H1 (cell line): Measurements from ENCODE around the gene GNL2. TPM values are rescaled to one million over a fixed set of nuclear protein-coding genes. Genes with fewer than 3 reads are reported as not detected.

ENCODE experiments used
- CTCF ChIA-PET: fragments of 300-600 bp; sonication (Branson Sonifier 250); formaldehyde crosslinking; loops from one replicate; lab custom pipeline; 2021; ENCODE audit not compliant: partially characterized antibody; lab: Charles Lee
- POLR2A ChIA-PET: fragments of 300-600 bp; sonication (Branson Sonifier 250); formaldehyde crosslinking; loops from one replicate; lab custom pipeline; 2021; ENCODE audit warnings: inconsistent platforms; ENCODE audit not compliant: partially characterized antibody; lab: Charles Lee
- DNase-seq, 2 experiments: peaks; one replicate each; pipeline versions ENCODE4 v3.0.0 to v3.0.0-alpha.2; 2010 to 2022; ENCODE audit warnings: low spot score in 2 of 2, low read depth in 1 of 2, mixed read lengths in 1 of 2
- FAIRE-seq: peaks from 2 replicates; lab custom pipeline; 2011; peaks lifted over from hg19 to GRCh38; lab: Jason Lieb, UNC
- H2AFZ ChIP-seq: 2 replicates; pipeline ENCODE4 v1.8.1; 2012; ENCODE audit warnings: low read length, inconsistent platforms
- H2AK5ac ChIP-seq: 2 replicates; pipeline ENCODE4 v1.6.1; 2013; ENCODE audit warnings: low read depth, low read length
- H2BK120ac ChIP-seq: replicated peaks from 2 replicates; pipeline ENCODE3; 2013; ENCODE audit warnings: low read depth, low read length, inconsistent platforms
- H2BK12ac ChIP-seq: 2 replicates; pipeline ENCODE4 v1.6.1; 2013; ENCODE audit warnings: low read depth, low read length
- H2BK15ac ChIP-seq: 2 replicates; pipeline ENCODE4 v1.6.1; 2013; ENCODE audit warnings: low read length
- H2BK20ac ChIP-seq: 2 replicates; pipeline ENCODE4 v1.6.1; 2013; ENCODE audit warnings: low read length
- H2BK5ac ChIP-seq: 2 replicates; pipeline ENCODE4 v1.6.1; 2013; ENCODE audit warnings: low read depth, low read length
- H3K14ac ChIP-seq: 2 replicates; pipeline ENCODE4 v1.6.1; 2013; ENCODE audit warnings: inconsistent platforms; ENCODE audit not compliant: insufficient read length
- H3K18ac ChIP-seq: 2 replicates; pipeline ENCODE4 v1.6.1; 2013; ENCODE audit warnings: low read length; ENCODE audit errors: extremely low read depth
- H3K23ac ChIP-seq: 2 replicates; pipeline ENCODE4 v1.6.1; 2013; ENCODE audit warnings: inconsistent platforms; ENCODE audit not compliant: insufficient read length
- H3K23me2 ChIP-seq: 2 replicates; pipeline ENCODE4 v1.6.1; 2013; ENCODE audit warnings: low read depth, low read length
- H3K27ac ChIP-seq: 2 replicates; pipeline ENCODE4 v1.6.1; 2011; ENCODE audit warnings: low read depth, low read length, inconsistent platforms
- H3K27me3 ChIP-seq, 4 experiments: replicated peaks in 1 of 4; 1 replicate in 1 of 4; 2 replicates in 3 of 4; pipeline versions ENCODE4 v1.6.1 to v1.8.1; 2011 to 2013; ENCODE audit warnings: low read length in 3 of 4, mild to moderate bottlenecking in 3 of 4, inconsistent platforms in 2 of 4, mixed read lengths in 2 of 4, moderate library complexity in 1 of 4; ENCODE audit not compliant: control insufficient read depth in 3 of 4, insufficient read depth in 3 of 4; ENCODE audit errors: extremely low read depth in 1 of 4
- H3K36me3 ChIP-seq, 4 experiments: 2 replicates each; pipeline versions ENCODE4 v1.6.1 to v1.8.1; 2011 to 2013; ENCODE audit warnings: mild to moderate bottlenecking in 4 of 4, low read length in 3 of 4, moderate library complexity in 2 of 4, control low read depth in 1 of 4, inconsistent platforms in 1 of 4; ENCODE audit not compliant: insufficient read depth in 4 of 4, control insufficient read depth in 2 of 4
- H3K4ac ChIP-seq: replicated peaks from 2 replicates; pipeline ENCODE3; 2013; ENCODE audit warnings: low read length, low read depth, mixed read lengths, inconsistent platforms; ENCODE audit not compliant: insufficient read length
- H3K4me1 ChIP-seq, 4 experiments: replicated peaks in 1 of 4; 1 replicate in 1 of 4; 2 replicates in 3 of 4; pipeline versions ENCODE4 v1.6.1 to v1.8.1; 2011 to 2013; ENCODE audit warnings: low read length in 3 of 4, inconsistent platforms in 2 of 4, mixed read lengths in 1 of 4; ENCODE audit not compliant: insufficient read depth in 4 of 4, control insufficient read depth in 3 of 4
- H3K4me2 ChIP-seq, 2 experiments: 2 replicates each; pipeline versions ENCODE4 v1.6.1 to v1.8.1; 2011 to 2013; ENCODE audit warnings: low read depth in 2 of 2, low read length in 2 of 2, control low read depth in 1 of 2, inconsistent platforms in 1 of 2, mild to moderate bottlenecking in 1 of 2; ENCODE audit not compliant: insufficient read depth in 1 of 2
- H3K4me3 ChIP-seq, 4 experiments: fragments of 200-600, 300-600 bp in 1 of 4; sonication (generic), shearing (Covaris generic), sonication (Bioruptor Twin) in 1 of 4; 2 replicates each; pipeline versions ENCODE4 v1.5.1 to v1.8.1; 2011 to 2016; ENCODE audit warnings: low read length in 4 of 4, low read depth in 3 of 4, control low read depth in 2 of 4, inconsistent platforms in 2 of 4, mild to moderate bottlenecking in 2 of 4, mixed read lengths in 1 of 4, moderate library complexity in 1 of 4; ENCODE audit not compliant: insufficient read depth in 2 of 4; ENCODE audit errors: extremely low read depth in 1 of 4
- H3K56ac ChIP-seq: replicated peaks from 2 replicates; pipeline ENCODE3; 2013; ENCODE audit warnings: low read depth, mild to moderate bottlenecking, mixed read lengths, low read length, inconsistent platforms; ENCODE audit not compliant: insufficient read length
- H3K79me1 ChIP-seq: 2 replicates; pipeline ENCODE4 v1.6.1; 2013; ENCODE audit warnings: low read depth, low read length, control low read depth
- H3K79me2 ChIP-seq, 2 experiments: 2 replicates each; pipeline versions ENCODE4 v1.6.1 to v1.8.1; 2012 to 2013; ENCODE audit warnings: low read length in 2 of 2, mild to moderate bottlenecking in 2 of 2, inconsistent platforms in 1 of 2; ENCODE audit not compliant: insufficient read depth in 2 of 2, control insufficient read depth in 1 of 2
- H3K9ac ChIP-seq, 4 experiments: replicated peaks in 1 of 4; 1 replicate in 1 of 4; 2 replicates in 3 of 4; pipeline versions ENCODE4 v1.6.1 to v1.8.1; 2011 to 2013; ENCODE audit warnings: low read depth in 3 of 4, low read length in 3 of 4, control low read depth in 2 of 4, mild to moderate bottlenecking in 2 of 4, moderate library complexity in 2 of 4, inconsistent platforms in 1 of 4; ENCODE audit errors: extremely low read depth in 1 of 4
- H3K9me3 ChIP-seq, 2 experiments: 2 replicates each; pipeline versions ENCODE4 v1.6.1 to v1.8.1; 2012 to 2013; ENCODE audit warnings: mild to moderate bottlenecking in 2 of 2, moderate library complexity in 2 of 2, control low read depth in 1 of 2, inconsistent platforms in 1 of 2, low read depth in 1 of 2, low read length in 1 of 2, mixed read lengths in 1 of 2; ENCODE audit not compliant: insufficient read depth in 2 of 2
- H4K20me1 ChIP-seq, 2 experiments: replicated peaks in 1 of 2; 2 replicates each; pipeline versions ENCODE3 to v1.8.1; 2011 to 2013; ENCODE audit warnings: inconsistent platforms in 2 of 2, low read length in 2 of 2, mild to moderate bottlenecking in 1 of 2; ENCODE audit not compliant: insufficient read depth in 2 of 2, control insufficient read depth in 1 of 2
- H4K5ac ChIP-seq: 2 replicates; pipeline ENCODE4 v1.6.1; 2013; ENCODE audit warnings: low read length, low read depth, mixed read lengths, inconsistent platforms; ENCODE audit not compliant: insufficient read length
- H4K8ac ChIP-seq: 2 replicates; pipeline ENCODE4 v1.8.0; 2013; ENCODE audit warnings: mild to moderate bottlenecking, moderate library complexity, low read length, inconsistent platforms; ENCODE audit not compliant: insufficient read depth; ENCODE audit errors: extremely low read depth
- H4K91ac ChIP-seq: replicated peaks from 2 replicates; pipeline ENCODE3; 2013; ENCODE audit warnings: low read length, mixed read lengths, inconsistent platforms; ENCODE audit not compliant: insufficient read length
- CTBP2 ChIP-seq: IDR thresholded peaks from 2 replicates; pipeline ENCODE4 v1.7.0; 2011; ENCODE audit warnings: borderline replicate concordance, mild to moderate bottlenecking, moderate library complexity, mixed read lengths, low read length; ENCODE audit not compliant: insufficient read depth, insufficient read length
- HDAC2 ChIP-seq, 2 experiments: fragments of 300-600 bp in 1 of 2; sonication (generic) in 1 of 2; IDR thresholded peaks; 2 replicates each; pipeline ENCODE4 v1.6.1; 2011 to 2012; ENCODE audit warnings: low read depth in 2 of 2, low read length in 2 of 2, mild to moderate bottlenecking in 2 of 2, moderate library complexity in 2 of 2, borderline replicate concordance in 1 of 2, inconsistent platforms in 1 of 2
- WGBS, 2 experiments: shearing (Covaris generic) in 1 of 2; methylation state at CpG; one replicate each; pipeline versions ENCODE4 v1.1.6 to v1.1.7; 2013 to 2015; ENCODE audit warnings: low lambda C conversion rate in 2 of 2, mixed read lengths in 2 of 2, inconsistent platforms in 1 of 2, low coverage in 1 of 2, missing lambda C conversion rate in 1 of 2; ENCODE audit not compliant: insufficient replicate concordance in 2 of 2, insufficient coverage in 1 of 2, insufficient read length in 1 of 2; ENCODE audit errors: extremely low coverage in 1 of 2, missing lambda C conversion rate in 1 of 2; 5-methylcytosine and 5-hydroxymethylcytosine counted together
- polyA plus RNA-seq, 7 experiments: library from polyadenylated mRNA; depleted of rRNA in 3 of 7; stranded (reverse) in 5 of 7; unstranded in 2 of 7; fragments of >200 nt in 5 of 7; fragments of 200-250 nt in 2 of 7; gene quantifications; 1 replicate in 5 of 7; 2 replicates in 1 of 7; 4 replicates in 1 of 7; pipeline versions ENCODE4 v1.2.1 to v1.2.3, GENCODE V29; 2011 to 2013; ENCODE audit warnings: missing spikeins in 2 of 7, mixed read lengths in 2 of 7
- total RNA-seq: library from RNA; stranded (reverse); fragmentation: NEBNext Ultra II Directional; extraction: Animal tissue kit (Norgen Biotek cat#: 25700); gene quantifications from 2 replicates; pipeline ENCODE4 v1.2.1, GENCODE V29; 2021

Gene GNL2
- total and polyA plus RNA-seq, 2 of the 8 experiments (the other 6 are each of a cell fraction or from before 2014, with no cell fraction given), result 22.2 to 88.3 TPM

DNA sequence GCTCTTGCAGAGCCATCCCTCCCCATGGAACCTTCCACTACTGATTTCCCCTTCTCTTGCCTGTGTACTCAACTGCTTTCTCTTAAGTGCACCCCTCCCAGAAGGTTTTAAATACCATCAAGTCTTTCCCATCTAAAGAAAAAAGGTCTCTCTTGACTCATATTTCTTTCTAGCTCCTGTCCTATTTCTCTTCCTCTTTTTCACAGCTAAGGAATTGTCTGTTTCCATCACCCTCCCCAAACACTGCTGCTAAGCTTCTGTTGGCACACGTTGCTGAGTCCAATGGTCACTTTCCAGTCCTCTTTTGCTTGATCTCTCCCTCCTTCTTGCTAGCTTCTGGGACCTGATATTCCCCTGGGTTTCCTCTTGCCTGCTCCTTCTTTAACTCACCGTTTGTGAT, 13.3 kb upstream of the GNL2 start:
- Histone ChIP-seq H3K9me3 (no peaks in the 10 kb centered on the region), H3K4me3 (no peak overlapping the region), H3K14ac (no peak overlapping the region), H3K18ac (no peak overlapping the region), H2BK120ac (no peak overlapping the region), H3K79me2 (no peaks in the 10 kb centered on the region), H4K5ac (no peak overlapping the region), H4K8ac (no peak overlapping the region), H2BK5ac (no peak overlapping the region), H3K56ac (no peak overlapping the region), H2AK5ac (no peak overlapping the region), H3K23ac (no peak overlapping the region), H3K4me1 (no peaks in the 10 kb centered on the region), H3K23me2 (no peaks in the 10 kb centered on the region; the same call in 1 of the 2 replicates), H3K4me2 (no peak overlapping the region), H3K36me3 (no peaks in the 10 kb centered on the region), H3K9ac (no peak overlapping the region), H3K27ac (no peak overlapping the region), H2BK15ac (no peak overlapping the region), H3K79me1 (no peaks in the 10 kb centered on the region), H2BK20ac (no peak overlapping the region), H2BK12ac (no peak overlapping the region), H4K20me1 (no peaks in the 10 kb centered on the region), H2AFZ (no peak overlapping the region), H3K4ac (no peak overlapping the region), H3K27me3 (peaks cover 0 to 16% (median 9%) of the 10 kb centered on the region in 4 experiments; a peak in 3 of 7 replicates), H4K91ac (no peak overlapping the region)
- 55% methylated on average over 2 of the region's 2 CpGs; no CpG with 5 or more reads in 1 of the 2 experiments for WGBS, 2 experiments
- POLR2A ChIA-PET, result interaction anchor here (1.9 kb wide), 1 partner anchor 13 kb away, joined by 9 read pairs; the partner anchor contains the start of gene GNL2
- DNase-seq, result no peak
- FAIRE-seq, result no peak
- CTCF ChIA-PET, result interaction anchor here (0.6 to 13.4 kb wide), 4 partner anchors 11 to 148 kb away, joined by 6 to 400 read pairs (median 106); a partner anchor contains a TSS
- no peak for TF ChIP-seq HDAC2 (IDR thresholded peaks at IDR 0.05; ENCODE audit: borderline replicate concordance in 1 of 2, low read depth in 2 of 2, low read length in 2 of 2)
- no peak for TF ChIP-seq CTBP2
